Measurements from ENCODE around the gene TSEN2.
"Not testable (repeated sequence)": the region's sequence is repeated elsewhere in the genome, so short reads cannot be mapped to it uniquely, and the experiment has no call there.

DNA sequence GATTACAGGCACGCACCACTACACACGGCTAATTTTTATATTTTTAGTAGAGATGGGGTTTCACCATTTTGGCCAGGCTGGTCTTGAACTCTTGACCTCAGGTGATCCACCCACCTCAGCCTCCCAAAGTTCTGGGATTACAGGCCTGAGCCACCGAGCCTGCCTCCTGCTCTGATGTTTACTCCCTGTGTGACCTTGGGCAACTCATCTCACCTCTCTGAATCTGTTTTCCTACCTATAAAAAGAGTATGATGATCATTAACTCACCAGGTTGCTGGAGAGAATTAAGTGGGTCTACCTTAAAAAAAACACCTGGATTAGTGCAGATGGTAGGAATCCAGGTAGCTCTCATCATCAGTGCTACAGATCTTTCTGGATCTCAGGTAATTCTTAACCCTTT lies 5.1 kb upstream of the TSEN2 start:
- TF ChIP-seq POLR2A (IDR thresholded peaks at IDR 0.05), result not testable (repeated sequence)
- TF ChIP-seq, protein P1, sequence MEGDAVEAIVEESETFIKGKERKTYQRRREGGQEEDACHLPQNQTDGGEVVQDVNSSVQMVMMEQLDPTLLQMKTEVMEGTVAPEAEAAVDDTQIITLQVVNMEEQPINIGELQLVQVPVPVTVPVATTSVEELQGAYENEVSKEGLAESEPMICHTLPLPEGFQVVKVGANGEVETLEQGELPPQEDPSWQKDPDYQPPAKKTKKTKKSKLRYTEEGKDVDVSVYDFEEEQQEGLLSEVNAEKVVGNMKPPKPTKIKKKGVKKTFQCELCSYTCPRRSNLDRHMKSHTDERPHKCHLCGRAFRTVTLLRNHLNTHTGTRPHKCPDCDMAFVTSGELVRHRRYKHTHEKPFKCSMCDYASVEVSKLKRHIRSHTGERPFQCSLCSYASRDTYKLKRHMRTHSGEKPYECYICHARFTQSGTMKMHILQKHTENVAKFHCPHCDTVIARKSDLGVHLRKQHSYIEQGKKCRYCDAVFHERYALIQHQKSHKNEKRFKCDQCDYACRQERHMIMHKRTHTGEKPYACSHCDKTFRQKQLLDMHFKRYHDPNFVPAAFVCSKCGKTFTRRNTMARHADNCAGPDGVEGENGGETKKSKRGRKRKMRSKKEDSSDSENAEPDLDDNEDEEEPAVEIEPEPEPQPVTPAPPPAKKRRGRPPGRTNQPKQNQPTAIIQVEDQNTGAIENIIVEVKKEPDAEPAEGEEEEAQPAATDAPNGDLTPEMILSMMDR (IDR thresholded peaks at IDR 0.05), result not testable (repeated sequence)
